Left renal cortex interstitium (tissue), 4 donors: ENCODE data around the gene ZNF845. TPM values are rescaled to one million over a fixed set of nuclear protein-coding genes. Genes with fewer than 3 reads are reported as not detected.
"Not testable (repeated sequence)": the region's sequence is repeated elsewhere in the genome, so short reads cannot be mapped to it uniquely, and the experiment has no call there.

Experiments used
- DNase-seq, 4 donors: peaks; one replicate each; pipeline ENCODE4 v3.0.0-alpha.2; 2013; ENCODE audit warnings: low read depth in 4 of 4, low spot score in 2 of 4, missing footprints in 1 of 4
- polyA plus RNA-seq, 4 donors: library from polyadenylated mRNA; unstranded; fragments of 120-200 nt; gene quantifications; one replicate each; pipeline ENCODE4 v1.2.1, GENCODE V29; 2013; ENCODE audit not compliant: insufficient read length in 4 of 4

Gene ZNF845
- 10 to 100 TPM in 1 of 4 donors, 1 to 10 TPM in 3; 7.5 to 10.8 (median 9.0) TPM for polyA plus RNA-seq

GRCh38 chr19:53333463-53334449 is at the start of gene ZNF845:
Gene ZNF845, plus strand, starts transcription at chr19:53333749. Its CDS starts 7,559 bp downstream, at chr19:53341308.
- DNase-seq = peak; percentile 73 to 88 (median 78)

- no peak for DNase-seq
Observed at GRCh38 chr19:53285087-53285486, 48.5 kb upstream of the ZNF845 start.

DNA sequence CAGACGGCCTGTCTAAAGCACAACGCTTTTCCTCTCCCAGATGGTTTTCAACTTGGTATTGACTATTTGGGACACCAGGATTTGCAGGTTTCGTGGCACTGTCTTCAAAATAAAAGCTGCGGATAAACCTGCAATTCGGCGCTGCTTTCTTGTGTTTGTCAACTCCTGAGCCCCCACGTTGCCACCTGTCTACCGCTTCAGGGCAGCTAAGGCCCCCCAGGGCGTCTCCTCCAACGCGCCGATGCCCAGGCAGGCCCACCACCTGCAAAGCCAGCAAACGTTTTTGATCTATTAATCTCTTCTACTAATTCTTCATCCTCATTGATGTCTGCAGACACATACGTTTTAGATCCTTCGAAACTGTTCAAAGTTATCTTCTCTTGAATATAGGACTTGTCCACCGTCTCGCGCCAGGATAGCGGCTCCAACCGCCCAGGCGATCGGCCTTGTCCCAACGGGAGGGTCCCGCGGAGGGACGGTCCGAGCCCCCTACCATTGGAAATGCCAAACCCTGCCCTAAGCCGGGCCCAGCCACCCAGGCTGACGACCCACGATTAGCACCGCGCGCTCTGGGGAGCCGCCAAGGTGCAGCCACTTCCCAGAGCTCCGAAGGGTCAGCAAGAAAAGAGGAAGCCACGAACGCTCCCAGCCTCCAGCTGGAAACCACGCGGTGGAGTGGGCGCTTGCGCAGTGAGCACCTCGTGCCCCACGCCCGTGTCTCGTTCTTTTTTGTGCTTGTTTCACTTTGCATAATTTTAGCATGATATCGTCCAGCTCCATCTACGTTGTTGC is 42.6 kb upstream of the ZNF845 start:
- no peak for DNase-seq

DNA sequence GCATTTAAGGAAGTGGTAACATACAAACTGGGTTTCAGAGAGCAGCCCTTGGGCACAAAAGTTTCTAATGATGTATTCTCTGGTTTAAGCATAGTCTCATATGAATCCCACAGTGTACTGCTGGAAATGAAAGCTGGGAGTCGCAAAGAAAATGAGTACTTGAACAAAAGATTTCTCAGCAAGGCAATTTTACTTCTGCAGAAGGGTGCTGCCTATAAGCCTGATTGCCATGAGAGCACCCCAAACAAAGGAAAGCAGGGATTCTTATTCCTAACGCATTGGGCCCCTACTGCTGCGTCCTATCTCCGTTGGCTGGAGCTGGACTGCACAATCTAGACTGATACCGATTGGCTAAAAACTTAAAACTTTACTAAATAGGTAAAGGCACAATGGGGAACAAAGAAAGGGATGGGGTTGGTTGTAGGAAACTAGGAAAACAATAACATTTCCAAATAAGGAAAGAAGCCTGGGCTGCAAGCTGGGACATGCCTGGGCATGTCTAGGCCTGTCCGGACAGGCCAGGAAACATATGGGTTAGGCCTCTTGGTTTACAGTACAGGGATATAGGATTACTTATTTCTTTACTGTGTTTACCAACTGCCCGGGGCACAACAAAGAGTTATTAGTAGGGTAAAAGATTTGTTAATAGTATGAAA is 38.6 kb upstream of the ZNF845 start:
- no peak for DNase-seq

- not testable (repeated sequence) for DNase-seq
Observed at GRCh38 chr19:53301341-53301740, 32.2 kb upstream of the ZNF845 start.

DNA sequence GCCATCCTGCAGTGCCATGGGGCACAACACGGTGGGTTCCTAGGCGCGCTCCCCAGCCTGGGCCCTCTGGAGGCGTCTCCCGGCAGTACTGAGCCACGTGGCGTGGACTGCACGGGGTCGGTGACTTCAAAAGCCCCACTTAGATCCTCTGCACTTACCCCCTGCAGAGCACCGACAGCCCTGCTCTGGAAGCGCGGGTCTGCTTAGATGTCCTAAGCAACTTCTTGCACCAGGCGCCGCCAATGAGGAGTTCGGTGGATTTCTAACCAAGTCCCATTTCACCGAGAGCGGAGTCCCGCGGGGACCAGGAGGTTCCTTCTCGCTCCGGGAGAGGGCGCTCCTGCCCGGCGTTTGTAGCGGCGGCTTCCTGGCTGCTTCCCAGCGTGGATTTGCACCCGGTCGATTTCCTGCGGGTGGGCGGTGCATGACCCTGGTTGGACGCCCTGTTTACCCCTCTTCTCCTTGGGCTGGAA is 25.2 kb upstream of the ZNF845 start:
- DNase-seq = peak in 2 of 4 donors; percentile 21 to 26

DNA sequence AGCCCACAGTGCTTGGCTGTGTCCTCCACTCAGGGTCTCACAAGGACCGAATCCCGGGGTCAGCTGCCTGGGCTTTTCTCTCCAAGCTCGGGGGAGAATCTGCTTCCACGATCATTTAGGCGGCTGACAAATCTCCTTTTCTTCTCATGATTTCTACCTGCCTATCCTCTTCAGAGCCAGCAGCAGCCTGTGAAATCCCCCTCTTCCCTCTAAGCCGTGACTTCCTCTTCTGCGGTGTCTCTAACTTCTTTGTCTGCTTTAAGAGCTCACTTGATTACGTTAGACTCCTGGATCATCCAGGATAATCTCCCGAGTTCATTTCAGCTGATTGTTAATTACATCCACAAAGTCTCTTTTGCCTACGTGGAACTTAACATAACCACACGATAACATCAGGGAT is 22.5 kb upstream of the ZNF845 start:
- DNase-seq = no peak

DNA sequence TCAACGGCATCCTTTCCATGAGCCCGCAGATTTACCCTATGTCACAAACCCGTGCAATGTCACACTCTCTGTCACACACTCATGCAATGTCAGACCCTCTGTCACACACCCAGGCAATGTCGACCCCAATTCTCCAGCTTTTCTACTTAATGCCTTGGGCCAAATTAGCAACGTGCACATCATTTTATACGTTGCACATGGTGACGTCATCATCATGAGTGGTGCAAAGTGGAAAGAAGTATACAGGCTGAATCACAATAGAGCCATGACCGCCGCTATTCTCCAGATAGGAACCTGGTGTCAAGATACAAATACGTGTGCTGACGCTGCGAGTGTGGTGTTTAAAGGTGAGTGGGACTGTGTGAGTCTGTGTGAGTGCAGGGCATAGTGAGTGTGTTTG is 21.7 kb upstream of the ZNF845 start:
- no peak for DNase-seq

DNA sequence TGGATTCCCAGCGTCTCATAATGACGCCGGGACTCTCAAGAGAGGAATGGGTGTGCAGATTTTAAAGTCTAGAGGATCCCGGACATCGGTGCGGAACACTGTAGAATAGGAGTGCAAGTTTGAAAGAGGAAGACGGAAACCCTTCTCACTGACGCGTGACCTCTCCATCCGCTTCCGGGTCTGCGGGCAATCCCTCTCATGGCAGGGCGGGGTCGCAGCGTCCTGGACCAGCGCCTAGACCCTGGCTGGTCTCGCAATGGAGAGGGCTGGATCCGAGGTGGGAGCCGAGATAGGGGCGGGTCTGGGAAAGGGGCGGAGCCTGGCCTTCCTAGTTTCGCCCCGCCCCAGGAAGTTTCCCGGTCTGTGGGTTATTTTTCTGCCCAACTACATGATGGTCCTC is 4.6 kb upstream of the ZNF845 start:
- peak in 1 of 4 donors; percentile 9 for DNase-seq

DNA sequence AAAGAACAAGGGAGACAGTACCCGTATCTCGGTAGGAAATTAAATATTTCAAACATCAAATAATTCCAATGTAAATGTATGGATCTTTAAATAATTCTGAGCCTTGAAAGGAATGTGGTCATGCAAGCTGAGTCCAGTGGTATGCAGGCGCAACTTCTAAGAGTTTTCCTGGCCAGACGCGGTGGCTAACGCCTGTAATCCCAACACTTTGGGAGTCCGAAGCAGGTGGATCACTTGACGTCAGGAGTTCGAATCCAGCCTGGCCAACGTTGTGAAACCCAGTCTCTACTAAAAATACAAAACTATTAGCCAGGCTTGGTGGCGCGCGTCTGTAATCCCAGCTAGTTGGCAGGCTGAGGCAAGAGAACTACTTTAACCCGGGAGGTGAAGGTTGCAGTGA is 1.1 kb upstream of the ZNF845 start:
- no peak for DNase-seq

GRCh38 chr19:53333066-53333462 is 485 bp upstream of the ZNF845 start:
- peak in 2 of 4 donors; percentile 22 to 29 for DNase-seq

DNA sequence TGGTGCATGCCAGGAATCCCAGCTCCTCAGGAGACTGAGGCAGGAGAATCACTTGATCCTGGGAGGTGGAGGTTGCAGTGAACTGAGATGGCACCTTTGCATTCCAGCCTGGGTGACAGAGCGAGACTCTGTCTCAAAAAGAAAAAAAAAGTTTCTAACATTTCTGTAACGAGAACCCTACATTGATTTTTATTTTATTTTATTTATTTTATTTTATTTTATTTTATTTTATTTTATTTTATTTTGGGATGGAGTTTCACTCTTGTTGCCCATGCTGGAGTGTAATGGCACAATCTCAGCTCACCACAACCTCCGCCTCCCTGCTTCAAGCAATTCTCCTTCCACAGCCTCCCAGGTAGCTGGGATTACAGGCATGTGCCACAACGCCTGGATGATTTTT is 10.9 kb downstream of the ZNF845 start:
- not testable (repeated sequence) for DNase-seq

GRCh38 chr19:53355739-53356138 is 22.2 kb downstream of the ZNF845 start:
- no peak for DNase-seq

DNA sequence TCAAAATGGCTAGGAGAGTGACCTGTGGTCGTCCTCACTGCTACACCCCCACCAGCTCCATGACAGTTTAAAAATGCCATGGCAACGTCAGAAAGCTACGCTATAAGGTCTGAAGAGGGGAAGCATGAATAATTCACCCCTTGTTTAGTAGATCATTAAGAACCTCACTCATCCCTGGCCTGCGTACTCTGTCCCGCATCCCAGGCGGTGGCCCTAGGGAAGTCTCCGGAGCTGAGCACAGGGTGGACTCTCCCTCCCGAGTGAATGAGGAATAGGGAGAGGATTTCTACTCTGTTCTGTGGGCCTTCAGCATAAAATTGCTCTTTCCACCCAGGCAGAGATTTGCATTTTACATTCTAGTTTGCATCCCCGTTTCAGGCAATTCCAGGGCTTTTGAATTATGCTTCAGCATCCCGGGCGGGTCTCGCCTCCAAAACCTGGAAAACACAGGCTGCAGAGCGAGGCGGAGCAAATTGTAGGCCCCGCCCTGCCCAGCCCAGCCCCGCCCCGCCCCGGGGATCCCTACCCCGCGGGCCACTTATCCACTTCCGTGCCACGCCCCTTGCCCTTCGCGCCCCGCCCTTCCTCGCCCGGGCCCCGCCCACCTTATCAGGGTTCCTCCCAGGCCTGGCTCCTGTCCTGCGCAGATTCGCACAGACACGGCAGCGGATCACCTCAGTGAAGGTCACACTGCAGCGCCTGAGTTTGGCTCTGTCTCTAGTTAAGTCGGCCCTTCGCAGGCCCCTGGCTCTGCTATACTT is 24.5 kb downstream of the ZNF845 start:
- no peak for DNase-seq

DNA sequence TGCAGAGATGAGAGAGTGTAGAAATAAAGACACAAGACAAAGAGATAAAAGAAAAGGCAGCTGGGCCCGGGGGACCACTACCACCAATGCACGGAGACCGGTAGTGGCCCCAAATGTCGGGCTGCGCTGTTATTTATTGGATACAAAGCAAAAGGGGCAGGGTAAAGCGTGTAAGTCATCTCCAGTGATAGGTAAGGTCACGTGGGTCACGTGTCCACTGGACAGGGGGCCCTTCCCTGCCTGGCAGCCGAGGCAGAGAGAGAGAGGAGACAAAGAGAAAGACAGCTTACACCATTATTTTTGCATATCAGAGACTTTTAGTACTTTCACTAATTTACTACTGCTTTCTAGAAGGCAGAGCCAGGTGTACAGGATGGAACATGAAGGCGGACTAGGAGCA is 26.5 kb downstream of the ZNF845 start:
- DNase-seq = not testable (repeated sequence)

GRCh38 chr19:53365134-53365898 is 31.8 kb downstream of the ZNF845 start, which contains the start of gene ZNF525:
Gene ZNF525, plus strand, starts transcription at chr19:53365705. Its CDS starts 6,577 bp downstream, at chr19:53372282.
- peak; percentile 39 to 71 (median 58) for DNase-seq

- DNase-seq = no peak
Observed at GRCh38 chr19:53365899-53366493, 32.4 kb downstream of the ZNF845 start.

GRCh38 chr19:53372196-53372595 is 38.6 kb downstream of the ZNF845 start:
- DNase-seq = no peak

- DNase-seq = no peak
Observed at GRCh38 chr19:53374288-53374687, 40.7 kb downstream of the ZNF845 start.
